ENCODE data around the gene SLC35F3.
"Not testable (repeated sequence)": the region's sequence is repeated elsewhere in the genome, so short reads cannot be mapped to it uniquely, and the experiment has no call there.

The SLC35F3 gene

DNA sequence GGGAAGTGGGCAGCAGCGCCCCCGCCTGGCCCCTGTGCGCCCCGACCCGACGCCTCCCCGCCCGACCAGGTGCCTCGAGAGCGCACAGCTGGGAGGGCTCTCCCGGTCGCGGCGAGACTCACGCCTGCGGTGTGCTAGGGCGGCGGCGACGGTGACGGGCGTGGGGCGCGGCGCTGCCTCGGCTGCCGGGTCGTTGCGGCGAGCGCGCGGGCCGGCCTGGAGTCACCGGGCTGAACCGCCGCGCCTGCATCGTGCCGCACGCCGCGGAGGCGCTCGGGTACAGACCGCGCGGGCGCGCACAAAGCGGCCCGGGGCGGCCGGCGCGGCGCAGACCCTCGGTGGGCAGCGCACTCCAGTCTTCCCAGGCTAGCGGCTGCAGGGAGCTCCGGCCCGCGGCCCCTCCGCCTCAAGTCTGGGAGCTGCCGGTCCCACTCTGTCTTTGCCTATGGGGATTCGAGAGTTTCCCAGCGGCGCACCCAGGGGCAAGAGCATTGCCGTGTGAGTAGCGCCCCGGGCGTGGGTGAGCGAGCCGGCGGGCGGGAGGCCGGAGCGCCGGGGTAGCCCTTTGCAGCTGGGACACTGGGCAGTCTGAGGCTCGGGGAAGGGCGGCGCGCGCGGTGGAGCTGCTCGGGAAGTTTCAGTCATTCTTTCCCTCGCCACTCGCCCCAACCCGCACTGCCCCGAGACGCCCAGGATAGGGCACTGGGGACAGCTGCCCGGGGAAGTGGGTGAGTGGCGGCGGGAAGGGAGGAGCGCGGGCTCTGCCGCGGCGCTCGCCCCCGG is at the start of gene SLC35F3:
TSS of gene SLC35F3 (plus strand) at position 44 of the 783 bp plus-strand sequence.
- no peak for DNase-seq

DNA sequence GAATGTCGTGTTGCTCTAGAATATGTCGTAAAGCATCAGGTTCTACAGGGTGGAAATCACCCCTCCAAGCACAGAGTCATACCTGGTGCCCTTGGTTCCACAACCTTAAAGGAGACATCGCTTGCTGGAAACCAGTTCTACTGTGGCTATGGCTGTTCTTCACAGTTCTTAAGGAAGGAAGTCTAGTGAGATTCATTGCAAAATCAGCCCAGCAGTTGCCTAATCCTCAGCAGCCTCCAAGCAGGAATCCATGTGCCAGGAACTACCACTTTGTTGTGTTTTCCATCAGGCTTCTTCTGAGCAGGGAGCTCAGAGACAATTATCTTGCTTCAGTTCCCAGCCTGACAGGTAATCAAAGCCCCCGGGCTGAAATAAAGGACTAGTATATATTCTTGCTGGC is 45.0 kb upstream of the SLC35F3 start:
- DNase-seq, result no peak

DNA sequence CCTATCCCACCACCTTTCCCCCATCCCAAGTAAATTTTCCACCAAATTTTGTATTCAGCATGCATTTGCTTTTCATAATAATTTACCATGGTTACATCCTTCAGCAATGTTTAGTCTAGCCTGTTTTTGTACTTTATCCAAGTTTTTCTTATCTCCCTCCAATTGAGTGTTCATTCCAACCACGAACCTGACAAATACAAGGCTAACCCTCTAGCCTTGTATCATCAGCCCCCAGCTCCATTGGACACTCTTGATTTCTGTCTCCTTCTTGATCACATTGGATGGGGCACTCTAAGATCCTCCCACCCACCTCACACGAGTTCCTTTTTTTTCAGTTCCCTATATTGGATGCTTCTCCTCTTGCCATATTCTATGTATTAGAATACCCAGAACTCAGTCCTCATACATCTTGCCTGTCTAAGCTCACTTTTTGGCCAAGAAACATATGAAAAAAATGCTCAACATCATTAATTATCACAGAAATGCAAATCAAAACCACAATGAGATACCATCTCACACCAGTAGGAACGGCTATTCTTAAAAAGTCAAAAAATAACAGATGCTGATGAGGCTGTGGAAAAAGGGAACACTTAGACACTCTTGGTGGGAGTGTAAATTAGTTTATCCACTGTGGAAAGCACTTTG is 40.5 kb upstream of the SLC35F3 start:
- DNase-seq, result no peak

DNA sequence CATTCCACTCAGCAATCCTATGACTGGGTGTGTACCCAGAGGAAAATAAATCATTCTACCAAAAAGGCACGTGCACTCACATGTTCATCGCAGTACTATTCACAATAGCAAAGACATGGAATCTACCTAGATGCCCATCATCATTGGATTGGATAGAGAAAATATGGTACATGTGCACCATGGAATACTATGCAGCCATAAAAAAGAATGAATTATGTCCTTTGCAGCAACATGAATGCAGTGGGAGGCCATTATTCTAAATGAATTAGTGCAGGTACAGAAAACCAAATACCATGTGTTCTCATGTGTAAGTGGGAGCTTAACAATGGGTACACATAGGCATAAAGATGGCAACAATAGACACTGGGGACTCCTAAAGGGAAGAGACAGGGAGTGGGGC is 39.9 kb upstream of the SLC35F3 start:
- DNase-seq, result no peak

GRCh38 chr1:233865216-233865615 is 39.3 kb upstream of the SLC35F3 start:
- no peak for DNase-seq

DNA sequence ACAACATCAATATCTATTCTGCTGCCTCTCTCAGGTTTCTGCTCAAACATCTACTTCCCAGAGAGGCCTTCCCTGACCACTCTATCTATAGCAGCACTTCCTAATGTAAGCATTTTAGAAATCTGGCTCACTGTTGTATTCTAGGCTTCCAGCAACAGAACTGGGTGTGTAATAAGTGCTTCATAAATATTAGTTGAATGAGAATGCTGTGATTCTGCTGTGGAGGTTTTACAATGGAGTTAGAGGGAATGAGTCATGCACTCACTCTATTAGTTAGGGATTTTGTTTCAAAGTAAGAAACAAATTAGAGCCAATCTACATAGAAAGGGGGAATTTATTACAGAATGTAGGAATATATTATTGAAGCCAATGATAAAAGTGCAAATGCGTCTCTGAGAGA is 38.6 kb upstream of the SLC35F3 start:
- no peak for DNase-seq

DNA sequence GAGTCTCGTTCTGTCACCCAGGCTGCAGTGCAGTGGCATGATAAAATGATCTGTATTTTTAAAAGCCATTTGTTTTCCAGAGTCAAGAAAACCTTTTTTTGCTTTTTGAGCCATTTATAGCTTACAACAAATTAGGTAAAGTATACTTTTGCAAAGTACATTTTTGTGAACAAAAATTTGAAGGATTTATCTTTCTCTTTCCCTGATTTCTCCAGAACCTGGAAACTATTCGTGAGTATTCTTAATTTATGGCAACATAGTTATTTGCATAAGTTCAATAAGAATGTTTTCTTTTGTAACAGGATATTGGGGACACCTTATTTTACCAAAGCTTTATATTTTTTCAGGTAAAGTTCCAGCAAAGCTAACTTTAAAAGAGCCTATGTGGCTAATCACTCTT is 37.4 kb upstream of the SLC35F3 start:
- no peak for DNase-seq

DNA sequence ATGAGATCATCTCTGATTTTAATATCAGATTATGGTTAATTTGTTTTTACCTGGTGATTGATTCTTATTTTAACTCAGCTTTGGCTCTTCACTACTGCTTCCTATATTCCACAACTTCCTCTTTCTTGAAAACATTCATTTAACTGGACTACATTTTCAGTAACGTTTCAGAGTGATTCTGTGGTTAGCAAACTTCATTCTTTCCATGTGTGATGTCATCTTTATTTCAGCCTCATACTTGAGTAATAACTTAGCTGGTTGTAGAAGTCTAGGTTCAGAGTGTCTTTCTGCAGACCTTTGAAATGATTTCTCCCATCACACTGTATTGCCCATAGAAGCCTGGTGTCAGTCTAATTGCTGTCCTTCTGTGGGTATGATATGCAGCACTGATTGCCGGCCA is 36.0 kb upstream of the SLC35F3 start:
- DNase-seq, result no peak

DNA sequence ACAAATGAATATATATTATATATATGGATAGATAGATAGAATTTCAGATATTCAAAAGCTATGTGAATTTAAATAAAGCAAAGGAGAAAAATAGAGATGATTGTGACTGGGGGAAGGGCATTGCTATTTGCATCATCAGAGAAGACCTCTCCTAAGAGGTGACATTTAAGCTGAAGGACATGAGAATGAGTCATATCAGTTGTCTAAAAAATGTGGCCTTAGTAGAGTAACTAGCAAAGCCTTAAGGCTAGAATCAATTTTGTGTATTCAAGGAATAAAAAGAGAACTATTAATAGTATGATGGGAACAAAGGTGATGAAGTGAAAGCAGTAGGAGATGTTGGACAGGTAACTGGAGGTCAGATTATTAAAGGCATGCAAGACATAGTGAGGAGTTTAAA is 34.8 kb upstream of the SLC35F3 start:
- DNase-seq, result no peak

DNA sequence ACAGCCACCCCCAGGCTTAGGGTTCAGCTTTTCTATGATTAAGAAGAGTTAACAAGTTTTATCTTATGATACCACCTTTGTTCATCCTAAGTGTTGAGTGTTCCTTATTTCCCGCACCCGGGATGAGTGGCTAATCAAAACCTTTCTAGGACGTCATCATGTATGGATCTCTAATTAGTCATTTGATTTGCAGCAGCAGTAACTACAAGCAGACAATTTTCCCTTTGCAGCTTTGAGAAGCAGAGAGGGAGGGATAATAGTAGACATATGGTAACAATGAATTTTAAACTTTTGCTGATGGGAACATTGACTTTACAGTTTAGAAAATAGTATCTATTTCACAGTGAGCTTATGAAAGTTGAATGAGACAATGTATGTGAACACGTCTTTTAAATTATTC is 30.8 kb upstream of the SLC35F3 start:
- no peak for DNase-seq

GRCh38 chr1:233879841-233880240 is 24.6 kb upstream of the SLC35F3 start:
- DNase-seq, result no peak

- no peak for DNase-seq
Measured at GRCh38 chr1:233883671-233884070, 20.8 kb upstream of the SLC35F3 start.

- no peak for DNase-seq
Measured at GRCh38 chr1:233884461-233885151, 19.9 kb upstream of the SLC35F3 start.

- no peak for DNase-seq
Measured at GRCh38 chr1:233885196-233885920, 19.1 kb upstream of the SLC35F3 start.

DNA sequence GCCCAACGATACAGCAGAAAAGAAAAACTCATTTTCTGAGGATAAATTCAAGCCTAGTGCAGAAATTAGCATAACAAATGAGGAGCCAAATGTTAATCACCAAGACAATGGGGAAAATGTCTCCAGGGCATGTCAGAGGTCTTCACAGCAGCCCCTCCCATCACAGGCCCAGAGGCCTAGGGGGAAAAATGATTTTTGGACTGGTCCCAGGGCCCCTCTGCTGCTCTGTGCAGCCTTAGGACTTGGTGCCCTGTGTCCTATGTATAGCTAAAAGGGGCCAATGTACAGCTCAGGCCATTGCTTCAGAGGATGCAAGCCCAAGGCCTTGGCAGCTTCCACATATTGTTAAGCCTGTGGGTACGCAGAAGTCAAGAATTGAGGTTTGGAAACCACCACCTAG is 13.3 kb upstream of the SLC35F3 start:
- not testable (repeated sequence) for DNase-seq

GRCh38 chr1:233897325-233898162 is 6.9 kb upstream of the SLC35F3 start:
- DNase-seq, result no peak

DNA sequence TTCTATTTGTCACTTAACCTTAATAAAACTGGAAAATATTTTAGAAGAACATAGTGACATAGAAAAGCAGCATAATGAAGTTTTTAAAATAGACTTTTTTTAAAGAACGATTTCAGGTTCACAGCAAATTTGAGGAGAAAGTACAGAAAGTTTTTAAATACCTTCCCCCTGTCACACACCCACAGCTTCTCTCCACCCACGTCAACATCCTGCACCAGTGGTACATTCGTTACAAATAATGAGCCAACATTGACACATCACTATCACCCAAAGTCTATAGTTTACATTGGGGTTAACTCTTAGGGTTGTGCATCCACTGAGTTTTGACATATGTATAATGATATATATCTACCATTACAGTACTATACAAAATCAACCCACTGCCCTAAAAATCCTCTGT is 3.0 kb upstream of the SLC35F3 start:
- DNase-seq, result no peak

GRCh38 chr1:233905416-233906051 is 1.1 kb downstream of the SLC35F3 start:
- no peak for DNase-seq

DNA sequence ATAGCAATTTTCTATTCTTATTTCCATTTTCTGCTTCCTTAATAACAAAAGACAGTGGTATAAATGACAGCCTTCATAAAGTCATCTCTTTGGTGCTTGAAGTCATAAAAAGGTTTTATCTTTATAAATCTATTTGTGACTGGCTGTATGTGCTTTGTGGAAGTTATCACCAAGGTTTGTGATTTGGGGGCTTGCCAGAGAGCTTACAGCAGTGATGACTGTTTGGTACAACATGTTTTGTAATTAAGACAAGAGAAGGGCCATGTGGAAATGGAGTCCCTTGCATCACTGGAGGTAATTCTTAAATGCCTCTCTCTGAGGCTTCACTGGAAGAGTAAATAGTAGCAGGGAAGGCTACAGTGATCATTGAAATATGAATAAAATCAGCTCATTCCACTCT is 2.7 kb downstream of the SLC35F3 start:
- DNase-seq, result no peak

GRCh38 chr1:233908092-233908491 is 3.6 kb downstream of the SLC35F3 start:
- DNase-seq, result no peak

DNA sequence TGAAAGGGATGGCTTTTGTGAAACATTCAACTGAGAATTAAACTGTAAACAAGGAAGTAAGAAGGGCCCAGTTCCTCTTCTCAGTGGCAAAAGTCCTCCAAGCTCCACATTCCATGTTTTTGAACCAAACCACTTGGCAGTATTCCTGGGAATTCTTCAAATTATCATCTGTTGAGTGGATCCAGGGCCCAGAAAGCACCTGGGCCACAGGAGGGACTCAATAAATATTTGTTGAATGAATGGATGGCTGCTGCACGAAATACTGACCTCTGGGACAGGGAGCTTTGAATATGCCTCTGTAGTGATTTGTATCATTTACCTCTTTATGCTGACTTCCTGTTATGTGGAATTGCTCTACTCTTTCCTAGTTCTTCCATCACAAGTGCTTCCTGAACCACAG is 4.7 kb downstream of the SLC35F3 start:
- DNase-seq, result no peak

DNA sequence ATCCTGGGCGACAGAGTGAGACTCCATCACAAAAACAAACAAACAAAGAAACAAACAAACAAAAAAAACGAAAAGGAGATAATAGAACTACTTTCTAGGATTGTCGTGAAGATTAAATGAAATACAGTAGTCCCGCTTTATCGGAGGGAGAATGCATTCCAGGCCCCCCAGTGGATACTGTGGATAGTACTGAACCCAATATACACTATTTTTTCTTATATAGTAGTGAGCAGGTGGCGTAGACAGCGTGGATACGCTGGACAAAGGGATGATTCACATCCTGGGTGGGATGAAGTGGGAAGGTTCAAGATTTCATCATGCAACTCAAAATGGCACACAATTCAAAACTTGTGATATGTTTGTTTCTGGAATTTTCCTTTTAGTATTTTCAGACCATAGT is 8.0 kb downstream of the SLC35F3 start:
- DNase-seq, result no peak
